Hepatocyte (in vitro differentiated cells): ENCODE data around the gene TUBB2B. TPM values are rescaled to one million over a fixed set of nuclear protein-coding genes. Genes with fewer than 3 reads are reported as not detected.

Source experiments
- DNase-seq: peaks from one replicate; pipeline ENCODE4 v3.0.0-alpha.2; 2016; ENCODE audit warnings: low spot score
- H2AFZ ChIP-seq: fragments of 200-600 bp; sonication (generic); 2 replicates; pipeline ENCODE4 v1.6.0; 2016; ENCODE audit warnings: antibody characterized with exemption, mild to moderate bottlenecking
- H3K27ac ChIP-seq: fragments of 200-600 bp; sonication (generic); 2 replicates; pipeline ENCODE4 v1.5.1; 2016; ENCODE audit warnings: mild to moderate bottlenecking
- H3K27me3 ChIP-seq: fragments of 200-600 bp; sonication (generic); 2 replicates; pipeline ENCODE4 v1.6.1; 2016
- H3K36me3 ChIP-seq: fragments of 200-600 bp; sonication (generic); replicated peaks from 2 replicates; pipeline ENCODE4 v1.5.1; 2016; ENCODE audit warnings: low read depth; ENCODE audit not compliant: insufficient read depth
- H3K4me1 ChIP-seq: fragments of 200-600 bp; sonication (generic); 2 replicates; pipeline ENCODE4 v1.5.1; 2016; ENCODE audit warnings: mild to moderate bottlenecking, moderate library complexity; ENCODE audit not compliant: insufficient read depth
- H3K4me2 ChIP-seq: fragments of 200-600 bp; sonication (generic); 2 replicates; pipeline ENCODE4 v1.6.0; 2016
- H3K4me3 ChIP-seq: fragments of 200-600 bp; sonication (generic); 2 replicates; pipeline ENCODE4 v1.5.1; 2016; ENCODE audit warnings: mild to moderate bottlenecking
- H3K79me2 ChIP-seq: fragments of 200-600 bp; sonication (generic); 2 replicates; pipeline ENCODE4 v1.6.0; 2017; ENCODE audit warnings: mild to moderate bottlenecking
- H3K9me2 ChIP-seq: fragments of 200-600 bp; sonication (generic); replicated peaks from 2 replicates; pipeline ENCODE4 v1.6.0; 2017; ENCODE audit warnings: mild to moderate bottlenecking; ENCODE audit not compliant: insufficient read depth
- H3K9me3 ChIP-seq: fragments of 200-600 bp; sonication (generic); 2 replicates; pipeline ENCODE4 v1.5.1; 2016; ENCODE audit warnings: low read depth, mild to moderate bottlenecking
- H4K20me1 ChIP-seq: fragments of 200-600 bp; sonication (generic); 2 replicates; pipeline ENCODE4 v1.6.0; 2016; ENCODE audit warnings: mild to moderate bottlenecking; ENCODE audit not compliant: insufficient read depth, poor library complexity, severe bottlenecking
- CTCF ChIP-seq: fragments of 200-600 bp; sonication (generic); IDR thresholded peaks from 2 replicates; pipeline ENCODE4 v1.5.1; 2016; ENCODE audit warnings: antibody characterized with exemption, mild to moderate bottlenecking; ENCODE audit not compliant: poor library complexity
- EZH2 ChIP-seq: fragments of 200-600 bp; sonication (generic); IDR thresholded peaks from 2 replicates; pipeline ENCODE4 v1.6.1; 2016; ENCODE audit warnings: antibody characterized with exemption, mild to moderate bottlenecking, borderline replicate concordance
- EZH2phosphoT487 ChIP-seq: fragments of 200-600 bp; sonication (generic); IDR thresholded peaks from one replicate; pipeline ENCODE4 v1.6.1; 2018; ENCODE audit warnings: antibody characterized with exemption, mild to moderate bottlenecking, low read depth, moderate library complexity; ENCODE audit not compliant: unreplicated experiment, severe bottlenecking
- WGBS: methylation state at CpG from one replicate; pipeline ENCODE4 v1.1.6; 2016; ENCODE audit warnings: low lambda C conversion rate; ENCODE audit errors: missing lambda C conversion rate; 5-methylcytosine and 5-hydroxymethylcytosine counted together
- polyA plus RNA-seq: library from polyadenylated mRNA; unstranded; fragments of >200 nt; fragmentation: Nextera tagmentation; extraction: Ambion mirVana; gene quantifications from 2 replicates; pipeline ENCODE4 v1.2.1, GENCODE V29; 2016
- total RNA-seq: library from RNA; depleted of rRNA; stranded (reverse); fragments of >200 nt; gene quantifications from 2 replicates; pipeline ENCODE4 v1.2.3, GENCODE V29; 2014

TUBB2B gene
- total RNA-seq: 72.0 and 72.2 TPM in 2 replicates
- polyA plus RNA-seq: 31.2 and 36.4 TPM in 2 replicates

GRCh38 chr6:3227363-3228045 lies at the start of gene TUBB2B:
Gene TUBB2B, minus strand, starts transcription at chr6:3227653. Its CDS starts 110 bp downstream, at chr6:3227543.
- Histone ChIP-seq H3K4me1 (peaks cover 14% of the 10 kb centered on the region), H3K27me3 (peaks cover 41% of the 10 kb centered on the region), H3K27ac (peak within 1 kb of the TSS; percentile 62), H3K4me2 (peak within 1 kb of the TSS; percentile 81), H3K79me2 (peaks cover 7% of the 10 kb centered on the region), H3K4me3 (peak within 1 kb of the TSS; percentile 66), H3K36me3 (no peaks in the 10 kb centered on the region), H3K9me3 (no peaks in the 10 kb centered on the region), H3K9me2 (no peaks in the 10 kb centered on the region), H2AFZ (peak within 1 kb of the TSS; percentile 29), H4K20me1 (peaks cover 3% of the 10 kb centered on the region)
- TF ChIP-seq CTCF: no peak
- TF ChIP-seq EZH2: no peak
- TF ChIP-seq EZH2phosphoT487: no peak
- peak; percentile 90 for DNase-seq
- WGBS: 2% methylated on average over 45 of the region's 66 CpGs

- Histone ChIP-seq H3K9me3 (no peaks in the 10 kb centered on the region), H3K9me2 (no peaks in the 10 kb centered on the region), H3K4me1 (no peaks in the 10 kb centered on the region), H2AFZ (no peak overlapping the region), H3K4me2 (no peak overlapping the region), H3K27me3 (no peaks in the 10 kb centered on the region), H3K27ac (no peak overlapping the region), H3K79me2 (no peaks in the 10 kb centered on the region), H3K4me3 (no peak overlapping the region), H4K20me1 (no peaks in the 10 kb centered on the region), H3K36me3 (no peaks in the 10 kb centered on the region)
- DNase-seq: no peak
- WGBS: 77% methylated on average over 12 of the region's 12 CpGs
- TF ChIP-seq EZH2 (no peak), EZH2phosphoT487 (no peak), CTCF (no peak)
Observed at GRCh38 chr6:3277251-3277650, 49.8 kb upstream of the TUBB2B start.

GRCh38 chr6:3276174-3277167 lies 49.0 kb upstream of the TUBB2B start:
- Histone ChIP-seq H3K36me3 (no peaks in the 10 kb centered on the region), H3K4me2 (no peak overlapping the region), H3K27me3 (no peaks in the 10 kb centered on the region), H3K4me1 (no peaks in the 10 kb centered on the region), H3K27ac (no peak overlapping the region), H3K4me3 (no peak overlapping the region), H3K79me2 (no peaks in the 10 kb centered on the region), H3K9me3 (no peaks in the 10 kb centered on the region), H3K9me2 (no peaks in the 10 kb centered on the region), H2AFZ (no peak overlapping the region), H4K20me1 (no peaks in the 10 kb centered on the region)
- WGBS: 79% methylated on average over 20 of the region's 20 CpGs
- no peak for DNase-seq
- TF ChIP-seq EZH2phosphoT487: no peak
- no peak for TF ChIP-seq EZH2
- TF ChIP-seq CTCF: no peak
